Hepatic stellate cell (primary cell): ENCODE data around the gene TACR2.
A peak's percentile ranks its signal among the peaks of the same experiment; 100 is the strongest.

Experiments used
- DNase-seq: peaks from one replicate; pipeline ENCODE4 v3.0.0; 2011; ENCODE audit warnings: low spot score

Gene TACR2

DNA sequence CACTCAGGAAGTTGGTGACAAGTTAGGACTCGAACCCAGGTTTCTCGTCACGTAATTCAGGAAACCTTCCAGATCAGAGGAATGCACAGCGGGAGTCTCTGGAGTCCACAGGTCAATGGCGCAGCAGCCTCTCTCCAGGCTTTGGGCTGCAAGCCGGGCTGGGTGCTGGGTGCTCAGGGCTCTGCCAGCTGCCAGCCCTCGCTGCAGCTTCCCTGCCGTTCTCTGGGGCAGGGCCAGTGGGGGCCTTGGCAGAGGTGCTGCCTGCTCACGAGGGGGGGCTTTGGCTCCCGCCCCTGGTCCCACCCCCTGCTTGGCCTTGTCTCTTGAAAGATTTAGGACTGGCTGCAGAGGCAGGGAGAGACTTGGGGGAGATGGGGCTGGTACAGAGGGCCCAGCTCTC, at the start of gene TACR2:
TACR2 (minus strand) TSS at position 224 of the 400 bp plus-strand sequence. CDS start 595 bp downstream, outside the sequence.
- DNase-seq: no peak

DNA sequence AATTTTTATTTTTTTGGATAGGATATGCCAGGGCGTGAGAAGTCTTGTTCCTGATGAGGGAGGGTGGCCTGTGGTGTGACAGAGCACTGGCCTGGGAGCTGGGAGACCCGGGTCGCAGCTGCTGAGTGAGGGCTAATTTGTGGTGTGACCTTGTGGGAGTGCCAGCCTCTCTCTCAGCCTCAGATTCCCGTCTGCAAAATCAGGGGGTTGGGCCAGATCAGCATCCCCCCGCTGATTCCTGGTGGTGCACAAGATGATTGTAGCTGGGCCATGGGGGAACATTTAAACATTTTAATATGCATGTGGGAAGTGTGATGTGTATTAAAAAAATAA, 49.4 kb upstream of the TACR2 start:
- no peak for DNase-seq

DNA sequence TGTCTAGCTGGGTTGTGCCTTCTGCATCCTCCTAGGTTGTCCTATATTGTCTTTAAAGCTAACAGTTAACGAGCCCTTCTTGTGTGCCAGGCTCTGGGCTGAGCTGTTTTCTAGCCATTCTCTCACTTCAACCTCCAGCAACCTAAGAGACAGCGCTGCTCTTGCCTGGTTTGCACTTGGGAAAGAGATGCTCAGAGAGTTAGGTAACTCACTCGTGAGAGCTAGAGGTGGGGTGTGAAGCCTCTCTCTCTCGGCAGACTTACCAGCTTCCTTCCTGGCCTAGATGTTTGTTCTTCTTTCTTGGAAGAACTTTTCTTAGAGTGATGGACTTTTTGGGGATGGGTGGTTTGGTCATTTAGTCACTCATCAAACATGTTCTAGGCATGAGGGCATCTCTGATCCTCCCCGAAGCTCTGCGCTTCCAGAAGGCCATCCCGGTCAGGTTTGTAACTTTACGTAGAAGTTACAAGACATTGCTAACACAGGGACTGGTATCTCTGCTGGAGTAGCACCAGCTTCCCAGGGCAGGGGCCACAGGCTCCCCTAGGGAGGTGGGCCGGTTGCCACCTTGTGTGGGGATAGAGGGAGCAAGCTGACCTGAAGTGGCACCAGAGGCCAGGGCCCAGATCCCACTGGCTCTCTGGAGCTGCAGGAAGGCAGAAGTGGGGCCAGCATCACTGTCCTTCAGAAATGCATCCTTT, 48.9 kb upstream of the TACR2 start:
- no peak for DNase-seq

DNA sequence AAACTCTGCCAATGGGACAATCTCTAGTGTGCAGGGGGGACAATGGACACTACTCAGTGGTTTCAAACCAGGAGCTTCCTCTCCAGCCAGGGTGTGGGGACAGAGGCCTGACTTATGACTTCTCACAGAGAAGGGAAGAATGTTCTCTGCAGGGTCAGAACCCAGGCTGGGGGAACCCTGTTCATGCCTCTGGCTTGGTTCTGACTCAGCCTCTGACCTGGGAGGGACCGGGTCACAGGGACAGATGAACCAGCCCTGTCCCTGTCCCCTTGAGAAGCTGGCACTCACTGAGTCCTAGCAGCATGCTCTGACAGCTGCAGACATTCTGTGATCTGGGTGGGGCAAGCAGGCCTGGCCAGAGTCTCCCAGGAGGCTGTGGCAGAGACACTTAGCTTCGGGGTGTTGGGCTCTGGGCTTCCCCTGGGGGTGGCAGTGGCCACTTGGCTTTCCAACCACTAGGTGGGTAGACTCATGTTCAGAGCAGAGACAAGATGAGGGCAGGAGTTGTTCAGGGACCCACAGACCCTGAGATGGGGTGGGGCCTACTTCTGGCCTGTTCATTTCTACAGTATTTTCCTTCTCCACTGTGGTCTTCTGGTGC, 48.2 kb upstream of the TACR2 start:
- DNase-seq: peak; percentile 25

DNA sequence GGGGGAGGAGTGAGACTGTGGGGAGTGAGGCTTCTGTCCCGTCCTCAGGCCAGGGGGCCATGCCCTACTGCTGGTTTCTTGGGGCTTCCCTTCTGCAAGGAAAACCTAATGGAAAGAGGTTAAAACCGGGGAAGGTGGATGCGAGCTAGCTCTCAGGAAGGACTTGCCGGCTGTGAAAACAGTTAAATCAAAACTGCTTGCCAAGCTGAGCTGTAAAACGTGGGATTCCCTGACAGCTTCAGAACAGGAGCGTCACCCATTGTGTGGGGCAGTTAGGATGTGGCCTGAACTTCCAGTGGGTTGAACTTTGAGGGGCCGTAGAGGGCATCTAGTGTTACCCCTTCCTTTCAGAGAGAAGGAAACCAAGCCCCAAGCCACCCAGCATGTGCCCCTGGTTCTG, 47.7 kb upstream of the TACR2 start:
- DNase-seq: no peak

DNA sequence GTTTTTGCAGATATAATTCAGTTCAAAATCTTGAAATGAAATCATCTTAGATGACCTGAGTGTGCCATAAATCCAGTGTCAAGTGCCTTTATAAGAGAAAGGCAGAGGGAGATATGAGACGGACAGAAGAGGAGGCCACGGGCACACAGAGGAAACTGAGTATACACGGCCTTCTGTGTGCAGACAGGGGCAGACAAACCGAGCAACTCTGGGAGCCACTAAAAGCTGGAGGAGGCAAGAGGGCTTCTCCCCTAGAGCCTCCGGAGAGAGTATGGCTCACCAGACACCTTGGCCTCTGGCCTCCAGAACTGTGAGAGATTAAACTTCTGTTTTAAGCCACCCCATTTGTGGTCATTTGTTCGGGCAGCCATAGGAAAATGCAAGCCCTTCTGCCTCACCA, 47.2 kb upstream of the TACR2 start:
- no peak for DNase-seq

DNA sequence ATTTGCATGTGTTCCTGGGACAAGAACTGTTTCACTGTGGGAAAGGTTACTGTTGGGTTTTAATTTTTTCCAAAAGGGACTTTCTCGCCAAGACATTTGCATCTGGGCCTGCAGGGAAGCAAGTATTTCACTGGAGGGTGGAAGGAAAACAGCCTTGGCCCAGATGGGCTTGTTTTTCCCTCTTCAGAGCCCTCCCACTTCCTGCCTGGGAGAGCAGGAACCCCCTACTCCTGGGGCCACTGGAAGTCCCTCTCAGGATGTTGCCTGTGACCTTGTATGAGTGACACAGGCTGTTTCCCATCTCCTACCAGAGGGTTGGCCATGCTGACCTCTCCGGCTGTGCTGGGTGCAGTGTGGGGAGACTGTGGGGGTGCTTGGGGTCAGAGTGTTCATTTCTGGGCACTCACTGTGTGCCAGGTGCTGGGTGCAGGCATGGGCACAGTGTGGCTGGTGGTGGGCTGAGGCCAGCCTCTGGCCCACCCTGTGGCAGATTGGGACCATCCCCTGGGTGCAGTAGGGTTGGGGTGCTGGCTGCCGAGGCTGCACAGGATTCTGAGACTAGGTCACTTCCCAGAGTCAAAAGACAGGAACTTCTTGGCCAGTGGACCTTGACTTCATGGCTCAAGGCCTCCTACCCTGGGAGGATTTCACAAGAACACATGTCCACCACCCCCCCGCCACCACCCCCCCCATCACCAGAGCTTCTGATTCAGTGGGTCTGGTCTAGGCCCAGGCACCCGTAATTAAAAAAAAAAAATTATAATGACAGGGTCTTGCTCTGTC, 44.7 kb upstream of the TACR2 start:
- DNase-seq: no peak

DNA sequence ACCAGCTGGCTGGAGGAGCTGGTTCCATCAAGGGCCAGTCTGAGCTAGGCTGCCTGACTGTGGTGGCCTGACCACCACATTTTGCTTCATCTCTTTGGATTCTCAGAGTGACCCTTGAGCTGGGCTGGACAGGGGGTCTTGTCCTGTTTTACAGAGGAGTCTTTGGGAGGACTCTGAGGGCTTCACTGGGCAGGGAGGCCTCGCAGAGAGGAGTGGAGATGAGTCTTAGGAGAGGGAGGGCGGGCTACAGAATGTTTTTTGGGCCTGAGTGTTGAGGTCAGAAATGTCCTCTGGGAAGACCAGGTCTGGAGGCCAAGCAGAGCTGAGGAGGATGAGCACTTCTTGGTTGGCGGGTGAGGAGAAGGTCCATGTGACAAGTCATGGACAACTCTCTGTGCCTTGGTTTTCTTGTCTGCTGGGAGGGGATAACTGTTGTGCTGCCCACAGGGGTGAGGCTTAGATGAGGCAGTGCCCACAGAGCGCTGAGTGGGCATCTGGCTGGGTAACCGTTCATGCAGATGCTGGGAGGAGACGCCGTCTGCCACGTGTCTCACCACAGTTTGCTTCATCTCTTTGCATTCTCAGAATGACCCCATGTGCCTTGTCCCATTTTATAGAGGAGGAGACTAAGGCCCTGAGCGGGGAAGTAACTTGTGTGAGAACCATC, 44.0 kb upstream of the TACR2 start:
- no peak for DNase-seq

DNA sequence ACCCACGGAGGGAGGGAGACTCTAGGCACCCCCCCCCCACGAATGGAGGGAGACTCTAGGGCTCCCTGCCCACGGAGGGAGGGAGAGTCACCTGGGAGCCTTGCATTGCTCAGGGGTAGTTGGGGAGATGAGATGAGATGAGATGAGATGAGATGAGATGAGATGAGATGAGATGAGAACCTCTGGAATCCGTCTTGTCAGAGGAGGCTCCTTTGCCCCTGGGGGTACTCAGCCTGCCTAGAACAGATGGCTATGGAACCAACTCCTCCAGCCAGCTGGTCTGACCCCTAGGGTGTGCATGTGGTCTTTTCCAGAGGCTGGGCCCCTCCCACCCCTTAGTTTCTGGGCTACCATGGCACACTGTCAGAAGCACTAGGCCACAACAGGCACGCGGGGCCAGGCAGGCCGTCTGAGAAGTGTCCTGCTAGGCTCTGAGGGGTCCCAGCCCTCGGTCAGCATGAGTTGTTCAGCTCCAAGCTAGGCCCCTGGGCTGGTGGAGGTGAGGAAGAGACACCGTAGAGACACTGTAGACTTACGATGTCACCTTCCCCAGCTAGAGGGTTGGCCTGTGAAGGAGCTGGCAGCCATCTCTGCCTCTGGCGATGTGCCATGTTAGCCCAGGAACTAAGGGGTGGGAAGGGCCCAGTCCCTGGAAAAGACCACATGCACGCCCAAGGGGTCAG, 43.3 kb upstream of the TACR2 start:
- no peak for DNase-seq

DNA sequence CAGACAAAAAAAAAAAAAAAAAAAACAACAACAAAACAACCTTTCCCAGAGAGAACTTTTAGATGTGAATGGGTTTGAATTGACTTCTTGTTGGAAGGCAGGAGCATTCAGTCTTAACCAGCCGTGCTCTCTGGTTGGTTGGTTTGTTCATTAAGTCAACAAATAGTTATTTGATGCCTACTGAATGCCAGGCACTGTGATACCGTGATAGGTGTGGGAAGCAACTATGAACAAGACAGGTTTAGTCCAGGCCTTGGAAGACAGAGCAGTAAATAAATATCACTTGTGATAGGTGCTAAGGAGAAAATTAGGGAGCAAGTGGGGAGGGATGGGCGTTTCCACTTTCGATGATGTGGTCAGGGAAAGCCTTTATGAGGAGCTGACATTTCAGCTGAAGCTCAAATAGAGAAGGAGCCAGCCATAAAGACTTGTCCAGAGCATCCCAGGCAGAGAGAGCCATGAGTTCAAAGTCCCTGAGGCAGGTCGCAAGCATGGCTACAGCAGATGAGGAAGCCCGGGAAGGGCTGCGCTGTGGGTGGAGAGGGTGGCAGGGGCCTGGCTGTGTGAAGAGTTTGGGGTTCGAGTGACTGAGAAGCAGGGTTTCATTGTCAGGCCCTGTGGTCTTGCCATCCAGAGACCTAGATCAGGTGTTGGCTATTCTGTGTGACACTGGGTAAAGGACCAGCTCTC, 42.5 kb upstream of the TACR2 start:
- no peak for DNase-seq

DNA sequence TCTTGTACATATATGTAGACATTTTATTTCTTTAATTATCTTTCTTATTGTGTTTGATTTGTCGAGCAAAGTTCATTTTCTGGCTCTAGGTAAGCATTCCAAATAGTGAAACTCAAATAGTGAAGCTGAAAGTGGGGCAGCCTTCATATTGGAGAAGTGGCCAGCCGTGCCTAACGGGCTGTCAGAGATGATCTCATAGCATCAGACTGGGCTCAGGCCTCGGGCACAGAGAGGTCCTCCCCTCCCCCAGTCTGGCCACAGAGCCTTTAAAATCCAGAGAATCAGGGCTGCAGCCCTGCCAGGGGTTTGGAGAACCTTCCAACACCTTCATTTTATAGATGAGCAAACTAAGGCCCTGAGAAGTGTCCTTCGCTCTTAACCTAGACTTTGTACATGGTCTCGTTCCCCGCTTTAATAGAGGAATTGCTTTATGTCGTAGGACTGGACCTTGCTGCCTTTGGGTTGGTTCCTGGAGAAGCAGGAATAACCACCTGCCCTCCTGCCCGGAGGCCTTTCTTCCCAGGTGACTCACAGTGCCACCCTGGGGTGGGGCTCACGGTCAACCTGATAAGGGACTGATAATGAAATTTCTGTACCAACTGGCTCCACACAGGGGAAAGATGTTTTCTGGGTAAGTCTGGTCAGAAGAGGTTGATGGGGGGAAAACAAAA, 41.8 kb upstream of the TACR2 start:
- DNase-seq: no peak

DNA sequence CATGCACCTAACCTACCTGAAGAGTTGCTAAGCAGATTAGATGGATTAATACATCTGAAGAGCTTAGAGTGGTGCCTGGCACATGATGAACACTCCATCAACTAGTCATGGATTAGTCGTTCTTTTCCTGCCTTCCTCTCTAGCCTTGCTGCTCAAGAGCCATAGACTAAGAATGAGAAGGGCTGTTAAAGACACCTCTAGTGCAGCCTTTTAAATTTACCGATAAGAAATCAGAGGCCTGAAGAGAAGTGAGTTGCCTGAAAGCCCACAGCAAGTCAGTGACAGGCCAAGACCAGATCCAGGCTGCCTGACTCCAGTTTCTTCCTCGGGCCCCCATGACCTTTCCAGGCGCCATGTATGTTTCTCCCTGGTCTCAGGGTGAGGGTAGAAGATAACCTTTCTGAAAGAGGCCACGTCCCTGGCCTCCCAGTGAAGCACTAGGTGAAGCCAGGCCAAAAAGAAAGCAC, 41.1 kb upstream of the TACR2 start:
- no peak for DNase-seq

DNA sequence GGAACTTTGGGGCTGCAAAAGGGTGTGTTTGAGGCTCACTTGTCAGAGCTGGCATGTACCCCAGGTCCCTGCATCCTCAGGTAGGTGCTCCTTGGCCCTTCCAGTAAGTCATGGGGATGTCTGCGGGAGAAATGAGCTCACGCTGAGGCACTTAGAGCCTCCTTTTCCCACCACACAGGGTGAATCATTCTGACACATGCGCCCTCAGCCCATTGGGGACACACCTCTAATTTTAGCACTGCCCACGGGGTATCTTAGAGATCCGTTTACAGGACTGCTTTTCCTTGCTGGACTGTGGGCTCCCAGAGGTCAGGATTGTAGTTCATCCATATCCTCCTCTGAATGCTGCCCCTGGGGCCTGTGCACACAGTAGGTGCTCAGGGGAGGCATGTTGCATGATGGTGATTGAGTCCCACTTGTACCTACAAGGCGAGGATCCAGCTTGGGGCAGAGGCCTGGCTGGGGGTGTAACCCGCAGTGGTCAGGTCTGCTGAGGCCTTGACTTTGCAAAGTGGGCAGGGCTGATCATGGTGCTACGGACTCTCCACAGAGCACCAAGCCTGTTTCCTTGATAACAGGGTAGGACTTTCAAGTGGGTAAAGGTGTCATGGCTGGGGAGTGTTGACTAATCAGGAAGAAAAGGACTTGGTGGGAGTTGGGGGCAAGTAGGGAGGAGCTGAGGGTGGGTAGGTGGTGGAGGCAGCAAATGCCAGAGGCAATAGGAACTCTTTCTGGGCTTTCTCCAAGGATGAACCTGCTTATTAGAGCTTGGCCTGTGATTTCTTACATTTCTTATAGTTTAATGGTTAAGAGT, 40.4 kb upstream of the TACR2 start:
- DNase-seq: no peak

DNA sequence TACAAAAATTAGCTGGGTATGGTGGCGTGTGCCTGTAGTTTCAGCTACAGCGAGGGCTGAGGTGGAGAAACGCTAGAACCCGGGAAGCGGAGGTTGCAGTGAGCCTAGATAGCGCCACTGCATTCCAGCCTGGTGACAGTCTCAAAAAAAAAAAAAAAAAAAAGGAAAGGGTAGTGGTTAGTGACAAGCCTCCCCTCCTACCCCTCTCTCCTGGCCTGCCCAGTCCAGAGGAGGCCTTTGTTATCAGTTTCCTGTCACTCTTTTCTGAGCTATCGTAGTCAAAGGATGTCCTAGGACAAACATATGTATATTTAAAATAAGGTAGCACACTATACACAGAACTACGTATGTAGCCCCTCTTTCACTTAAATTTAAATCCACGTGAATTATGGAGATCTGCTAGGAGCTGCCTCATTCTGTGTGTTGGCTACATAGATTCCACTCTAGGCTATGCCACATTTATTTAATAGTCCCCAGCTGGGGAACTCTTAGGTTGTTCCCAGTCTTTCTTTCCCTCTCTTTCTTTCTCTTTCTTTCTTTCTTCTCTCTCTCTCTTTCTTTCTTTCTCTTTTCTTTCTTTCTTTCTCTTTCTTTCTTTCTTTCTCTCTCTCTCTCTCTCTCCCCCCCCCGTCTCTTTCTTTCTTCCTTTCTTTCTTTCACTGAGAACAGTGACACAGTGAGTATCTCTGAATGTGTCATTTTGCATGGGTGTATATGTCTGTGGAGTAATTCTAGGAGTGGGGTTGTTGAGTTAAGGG, 38.5 kb upstream of the TACR2 start:
- no peak for DNase-seq

DNA sequence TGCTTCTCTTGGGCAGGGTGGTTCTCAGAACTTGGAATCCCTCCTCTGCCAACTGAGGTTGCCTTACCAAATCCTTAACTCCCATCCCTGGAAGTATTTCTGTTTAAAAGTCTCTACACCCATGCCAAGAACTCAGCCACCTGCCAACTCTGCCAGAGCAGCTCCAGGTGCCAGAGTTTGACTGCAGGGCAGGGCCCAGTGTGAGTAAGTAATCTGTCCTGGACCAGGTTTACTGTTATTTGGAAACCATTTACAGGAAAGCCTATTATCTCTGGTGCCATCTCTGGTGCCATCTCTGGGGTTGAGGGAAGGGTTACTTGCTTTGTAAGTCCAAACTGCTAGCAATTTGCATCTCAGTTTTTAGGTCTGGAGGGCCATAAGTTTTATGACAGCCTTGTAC, 37.1 kb upstream of the TACR2 start:
- DNase-seq: no peak

DNA sequence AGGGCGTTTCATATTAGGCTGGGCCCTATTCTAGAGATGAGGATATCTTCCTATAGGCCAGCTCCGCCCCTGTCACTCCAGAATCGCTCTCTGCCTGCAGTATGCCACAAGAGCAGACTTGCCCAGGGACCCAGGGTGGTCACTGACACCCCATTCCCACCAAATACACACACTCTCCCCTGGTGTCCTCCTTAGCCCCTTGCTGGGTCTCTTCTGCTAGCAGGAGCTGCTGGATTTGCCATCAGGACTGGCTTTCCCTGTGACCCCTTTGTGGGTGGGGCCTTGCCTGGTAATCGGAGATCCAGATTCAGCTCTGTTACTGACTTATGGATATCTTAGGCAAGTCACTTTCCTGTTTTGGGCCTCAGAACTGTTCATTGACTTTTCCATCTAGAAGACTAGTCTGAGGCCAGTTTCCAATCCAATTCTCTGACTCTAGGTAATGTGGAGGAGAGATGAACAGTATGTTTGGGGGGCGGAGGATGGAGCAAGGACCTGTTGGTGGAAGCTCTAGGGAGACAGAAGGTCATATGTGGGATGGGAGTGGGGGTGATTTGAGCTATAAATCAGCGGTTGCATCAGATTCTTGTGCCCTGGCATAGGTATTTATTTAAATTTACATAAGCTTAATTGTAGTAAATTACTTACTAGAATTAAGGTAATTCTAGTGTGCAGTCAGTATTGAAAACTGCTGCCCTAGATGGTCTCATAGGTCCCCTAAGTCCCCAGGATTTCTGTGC, 36.1 kb upstream of the TACR2 start:
- DNase-seq: no peak

DNA sequence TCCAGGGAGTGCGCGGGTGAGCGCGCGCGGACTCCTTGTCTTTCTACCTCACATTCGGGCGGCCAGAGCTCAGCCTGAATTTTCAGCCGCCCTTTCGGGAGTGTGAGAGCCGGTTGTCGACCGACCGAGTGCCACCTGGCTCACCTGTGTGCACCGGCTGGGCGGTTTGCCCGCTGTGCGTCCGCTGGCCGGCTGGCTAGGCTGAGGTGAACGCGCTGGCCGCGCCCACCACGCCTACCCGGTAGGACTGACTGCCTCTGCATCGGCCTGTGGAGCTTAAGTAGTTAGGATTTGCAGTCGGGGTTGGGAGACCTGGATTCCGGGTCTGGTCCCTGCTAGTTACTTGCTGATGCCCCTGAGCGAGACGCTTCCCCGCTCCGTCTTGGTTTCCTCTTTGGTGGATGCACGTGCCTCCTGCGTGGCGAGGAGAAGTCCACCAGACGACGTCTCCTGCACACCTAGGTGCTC, 35.1 kb upstream of the TACR2 start:
- no peak for DNase-seq

DNA sequence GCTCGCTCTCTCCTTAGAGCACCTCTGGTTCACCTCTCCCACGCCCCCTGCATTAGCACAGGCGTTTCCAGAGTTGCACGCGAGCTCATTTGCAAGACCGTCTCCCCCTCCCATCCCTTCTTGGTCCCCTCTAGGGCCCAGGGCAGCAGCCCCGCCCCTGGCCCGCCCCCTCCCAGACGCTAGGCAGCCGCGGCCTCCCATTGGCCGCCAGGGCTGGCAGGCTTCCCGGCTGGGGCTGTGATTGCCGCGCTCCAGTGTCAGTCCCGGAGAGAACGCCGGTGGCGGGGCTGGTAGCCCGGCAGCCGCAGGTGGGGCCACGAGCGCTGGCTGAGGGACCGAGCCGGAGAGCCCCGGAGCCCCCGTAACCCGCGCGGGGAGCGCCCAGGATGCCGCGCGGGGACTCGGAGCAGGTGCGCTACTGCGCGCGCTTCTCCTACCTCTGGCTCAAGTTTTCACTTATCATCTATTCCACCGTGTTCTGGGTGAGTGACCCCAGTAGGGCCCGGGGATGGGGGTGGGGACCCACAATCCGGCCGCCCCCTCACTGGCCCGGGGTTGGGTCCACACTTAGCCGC, 34.6 kb upstream of the TACR2 start, which contains the start of gene TSPAN15:
TSPAN15 (plus strand) TSS at position 257 of the 575 bp plus-strand sequence; CDS start at position 387, 130 bp downstream.
- DNase-seq: peak; percentile 82
